NCI-H2171 treated with DMSO at 0.1 percent for 48 hours (cell line): ENCODE data around the gene FOXP1.
A peak's percentile ranks its signal among the peaks of the same experiment; 100 is the strongest.

Experiments
- DNase-seq: peaks from one replicate; lab custom pipeline; 2025; lab: John Stamatoyannopoulos, UW

FOXP1 gene

GRCh38 chr3:71370467-71370866, 213.1 kb downstream of the FOXP1 start:
- DNase-seq: no peak

GRCh38 chr3:71369701-71370391, 213.7 kb downstream of the FOXP1 start:
- DNase-seq: no peak

- DNase-seq: no peak
Observed at GRCh38 chr3:71366988-71367604, 216.4 kb downstream of the FOXP1 start.

GRCh38 chr3:71361334-71361890, 222.1 kb downstream of the FOXP1 start:
- DNase-seq: no peak

GRCh38 chr3:71360764-71361163, 222.8 kb downstream of the FOXP1 start:
- DNase-seq: no peak

GRCh38 chr3:71360180-71360579, 223.3 kb downstream of the FOXP1 start:
- no peak for DNase-seq

- DNase-seq: no peak
Observed at GRCh38 chr3:71358243-71358642, 225.3 kb downstream of the FOXP1 start.

GRCh38 chr3:71356265-71356664, 227.3 kb downstream of the FOXP1 start:
- DNase-seq: no peak

GRCh38 chr3:71355862-71356261, 227.7 kb downstream of the FOXP1 start:
- no peak for DNase-seq

- no peak for DNase-seq
Observed at GRCh38 chr3:71355037-71355436, 228.5 kb downstream of the FOXP1 start.

- no peak for DNase-seq
Observed at GRCh38 chr3:71351403-71352149, 232.0 kb downstream of the FOXP1 start.

- no peak for DNase-seq
Observed at GRCh38 chr3:71350998-71351397, 232.5 kb downstream of the FOXP1 start.

- DNase-seq: no peak
Observed at GRCh38 chr3:71348831-71349230, 234.7 kb downstream of the FOXP1 start.

- no peak for DNase-seq
Observed at GRCh38 chr3:71348001-71348632, 235.4 kb downstream of the FOXP1 start.

- DNase-seq: peak; percentile 2
Observed at GRCh38 chr3:71346061-71346460, 237.5 kb downstream of the FOXP1 start.

- DNase-seq: no peak
Observed at GRCh38 chr3:71345429-71346040, 238.0 kb downstream of the FOXP1 start.

- DNase-seq: no peak
Observed at GRCh38 chr3:71341721-71342120, 241.8 kb downstream of the FOXP1 start.

- DNase-seq: no peak
Observed at GRCh38 chr3:71339049-71339448, 244.5 kb downstream of the FOXP1 start.

GRCh38 chr3:71332813-71333212, 250.7 kb downstream of the FOXP1 start:
- DNase-seq: no peak

GRCh38 chr3:71330909-71331308, 252.6 kb downstream of the FOXP1 start:
- no peak for DNase-seq

GRCh38 chr3:71330505-71330904, 253.0 kb downstream of the FOXP1 start:
- DNase-seq: no peak

GRCh38 chr3:71329817-71330216, 253.7 kb downstream of the FOXP1 start:
- no peak for DNase-seq
